NCI-H1105 (cell line): ENCODE measurements around the gene UBE2L3.
A peak's percentile ranks its signal among the peaks of the same experiment; 100 is the strongest.
"Not testable (repeated sequence)": the region's sequence is repeated elsewhere in the genome, so short reads cannot be mapped to it uniquely, and the experiment has no call there.

Experiments
- DNase-seq: peaks from one replicate; lab custom pipeline; 2025; lab: John Stamatoyannopoulos, UW

Gene UBE2L3

GRCh38 chr22:21567456-21568346 lies at the start of gene UBE2L3:
Gene UBE2L3, plus strand, starts transcription at chr22:21567714. Its CDS starts 31 bp downstream, at chr22:21567745.
- peak; percentile 51 for DNase-seq

GRCh38 chr22:21526705-21527500 lies 40.6 kb upstream of the UBE2L3 start:
- DNase-seq, result not testable (repeated sequence)

GRCh38 chr22:21531525-21531924 lies 36.0 kb upstream of the UBE2L3 start:
- not testable (repeated sequence) for DNase-seq

- DNase-seq, result not testable (repeated sequence)
Observed at GRCh38 chr22:21532863-21533648, 34.5 kb upstream of the UBE2L3 start.

- DNase-seq, result not testable (repeated sequence)
Observed at GRCh38 chr22:21539862-21540261, 27.7 kb upstream of the UBE2L3 start.

GRCh38 chr22:21544432-21545322 lies 22.8 kb upstream of the UBE2L3 start:
- DNase-seq, result not testable (repeated sequence)

GRCh38 chr22:21549558-21549957 lies 18.0 kb upstream of the UBE2L3 start:
- not testable (repeated sequence) for DNase-seq

- DNase-seq, result not testable (repeated sequence)
Observed at GRCh38 chr22:21550008-21550677, 17.4 kb upstream of the UBE2L3 start.

GRCh38 chr22:21550678-21551047 lies 16.9 kb upstream of the UBE2L3 start:
- DNase-seq, result not testable (repeated sequence)

- DNase-seq, result not testable (repeated sequence)
Observed at GRCh38 chr22:21551361-21551760, 16.2 kb upstream of the UBE2L3 start, which contains the start of gene RIMBP3C. Gene RIMBP3C, minus strand, starts transcription at chr22:21551461. Its CDS starts 485 bp downstream, at chr22:21550976.

GRCh38 chr22:21559345-21560125 lies 8.0 kb upstream of the UBE2L3 start:
- not testable (repeated sequence) for DNase-seq

- DNase-seq, result not testable (repeated sequence)
Observed at GRCh38 chr22:21560657-21561056, 6.9 kb upstream of the UBE2L3 start.

- no peak for DNase-seq
Observed at GRCh38 chr22:21563912-21564311, 3.6 kb upstream of the UBE2L3 start.

GRCh38 chr22:21564411-21564810 lies 3.1 kb upstream of the UBE2L3 start:
- no peak for DNase-seq

- DNase-seq, result no peak
Observed at GRCh38 chr22:21568347-21569075, 997 bp downstream of the UBE2L3 start.

- DNase-seq, result not testable (repeated sequence)
Observed at GRCh38 chr22:21569076-21569427, 1.5 kb downstream of the UBE2L3 start.

- no peak for DNase-seq
Observed at GRCh38 chr22:21569459-21570170, 2.1 kb downstream of the UBE2L3 start.

GRCh38 chr22:21570398-21570797 lies 2.9 kb downstream of the UBE2L3 start:
- no peak for DNase-seq
